GM12874 (cell line): ENCODE measurements around the gene TAMM41.

Source experiments
- CTCF ChIP-seq: IDR thresholded peaks from 2 replicates; pipeline ENCODE4 v1.5.1; 2011; ENCODE audit warnings: low read depth, mild to moderate bottlenecking, control low read depth, low read length, moderate library complexity; ENCODE audit not compliant: insufficient read depth

The TAMM41 gene

GRCh38 chr3:11779626-11780025, 67.1 kb downstream of the TAMM41 start:
- TF ChIP-seq CTCF: no peak

GRCh38 chr3:11778248-11778647, 68.4 kb downstream of the TAMM41 start:
- TF ChIP-seq CTCF: no peak

GRCh38 chr3:11776346-11776745, 70.3 kb downstream of the TAMM41 start:
- TF ChIP-seq CTCF: no peak

- TF ChIP-seq CTCF: no peak
These were observed 71.2 kb downstream of the TAMM41 start for GRCh38 chr3:11775493-11775892.

GRCh38 chr3:11774296-11774877, 72.3 kb downstream of the TAMM41 start:
- no peak for TF ChIP-seq CTCF

- TF ChIP-seq CTCF: no peak
These were observed 76.0 kb downstream of the TAMM41 start for GRCh38 chr3:11770477-11771391.

GRCh38 chr3:11769704-11770476, 76.8 kb downstream of the TAMM41 start:
- TF ChIP-seq CTCF: no peak
